Measurements from ENCODE around the gene SPATA6.
"Not testable (repeated sequence)": the region's sequence is repeated elsewhere in the genome, so short reads cannot be mapped to it uniquely, and the experiment has no call there.

The SPATA6 gene

DNA sequence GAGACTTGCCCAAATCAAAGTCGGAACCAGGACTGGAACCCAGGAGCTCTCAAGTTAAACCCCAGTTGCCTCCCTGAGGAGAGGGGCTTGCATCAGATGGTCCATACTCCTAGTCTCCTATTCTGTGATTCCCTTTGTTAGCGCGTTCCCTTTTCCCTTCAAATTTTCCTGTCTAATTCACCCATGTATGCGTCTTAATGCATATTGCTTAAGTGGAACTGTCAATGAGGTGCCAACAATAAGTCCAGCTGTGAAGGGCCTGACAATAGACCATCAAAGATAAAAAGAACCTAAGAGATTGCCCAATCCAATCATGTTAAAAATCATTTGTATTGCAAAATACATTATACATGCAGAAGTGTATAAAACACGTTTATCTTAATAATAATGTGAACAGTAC is 634 bp upstream of the SPATA6 start:
- ATAC-seq (no peak), DNase-seq (ENCODE audit: low spot score in 2 of 2) (no peak)
- peaks cover 23% of the 10 kb centered on the region for H3K4me1 Mint-ChIP-seq
- H3K4me3 Mint-ChIP-seq: peak overlapping the region; percentile 88
- H3K36me3 Mint-ChIP-seq: no peaks in the 10 kb centered on the region
- no peak overlapping the region for H3K27ac Mint-ChIP-seq
- peaks cover 5% of the 10 kb centered on the region for H3K9me3 Mint-ChIP-seq

DNA sequence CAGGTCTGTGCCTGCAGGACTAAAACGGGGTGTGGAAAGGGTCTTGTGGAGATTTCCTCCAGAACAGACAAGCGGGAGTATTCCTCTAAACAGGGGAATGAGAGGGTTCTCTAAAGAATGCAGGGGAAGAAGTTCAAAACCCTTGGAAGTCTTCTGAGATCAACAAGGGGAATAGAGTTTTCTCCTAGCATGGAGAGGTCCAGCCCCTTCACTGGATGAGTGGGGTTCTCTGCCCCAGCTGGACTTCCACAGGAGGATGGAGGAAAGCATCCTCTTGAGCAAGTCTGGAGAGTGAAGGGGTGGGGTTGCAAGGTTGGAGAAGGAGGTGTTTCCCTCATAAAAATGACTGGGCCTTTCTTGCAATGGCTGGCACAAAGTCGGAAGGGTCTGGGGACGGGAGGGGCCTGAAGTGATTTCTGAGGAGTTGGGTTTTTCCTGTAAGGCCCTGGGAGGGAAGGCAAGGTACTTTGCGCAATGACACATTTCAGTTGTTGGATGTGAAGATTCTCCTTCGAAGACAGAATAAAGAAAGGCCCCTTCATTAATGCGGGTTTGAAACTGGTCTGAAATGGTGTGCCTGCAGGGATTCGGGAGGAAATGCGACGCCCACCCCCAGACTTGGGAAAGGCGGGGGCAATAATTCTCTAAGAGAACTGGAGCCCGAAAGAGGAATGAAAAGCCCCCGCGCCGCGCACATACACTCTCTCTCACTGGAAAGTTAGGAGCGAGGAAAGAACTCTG is 884 bp downstream of the SPATA6 start:
- Mint-ChIP-seq H3K4me3 (peak overlapping the region; percentile 88), H3K36me3 (no peaks in the 10 kb centered on the region), H3K4me1 (peaks cover 23% of the 10 kb centered on the region), H3K27ac (peak overlapping the region; percentile 90), H3K9me3 (peaks cover 4% of the 10 kb centered on the region)
- DNase-seq (ENCODE audit: low spot score in 2 of 2) (no peak), ATAC-seq (no peak)

DNA sequence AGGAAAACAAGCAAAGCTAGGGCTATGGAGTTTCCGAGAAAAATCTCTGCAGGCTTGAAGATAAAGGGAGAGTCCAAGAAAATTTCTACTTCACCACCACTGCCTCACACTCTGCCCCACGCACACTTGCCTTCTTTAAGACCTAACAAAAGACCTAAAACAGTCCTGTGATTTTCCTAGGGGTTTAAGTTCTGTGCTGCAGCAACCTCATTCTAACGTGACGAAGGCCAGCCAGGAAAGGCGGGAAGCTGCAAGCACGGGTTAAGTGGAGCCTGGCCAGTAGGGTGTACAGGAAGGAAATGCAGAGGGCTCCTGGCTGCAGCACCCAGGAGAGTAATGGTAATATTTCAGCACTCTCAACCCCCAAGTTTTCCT is 1.5 kb downstream of the SPATA6 start:
- Mint-ChIP-seq H3K4me3 (peak overlapping the region; percentile 88), H3K27ac (no peak overlapping the region), H3K4me1 (peaks cover 23% of the 10 kb centered on the region), H3K36me3 (no peaks in the 10 kb centered on the region), H3K9me3 (peaks cover 4% of the 10 kb centered on the region)
- ATAC-seq (no peak), DNase-seq (ENCODE audit: low spot score in 2 of 2) (no peak)

DNA sequence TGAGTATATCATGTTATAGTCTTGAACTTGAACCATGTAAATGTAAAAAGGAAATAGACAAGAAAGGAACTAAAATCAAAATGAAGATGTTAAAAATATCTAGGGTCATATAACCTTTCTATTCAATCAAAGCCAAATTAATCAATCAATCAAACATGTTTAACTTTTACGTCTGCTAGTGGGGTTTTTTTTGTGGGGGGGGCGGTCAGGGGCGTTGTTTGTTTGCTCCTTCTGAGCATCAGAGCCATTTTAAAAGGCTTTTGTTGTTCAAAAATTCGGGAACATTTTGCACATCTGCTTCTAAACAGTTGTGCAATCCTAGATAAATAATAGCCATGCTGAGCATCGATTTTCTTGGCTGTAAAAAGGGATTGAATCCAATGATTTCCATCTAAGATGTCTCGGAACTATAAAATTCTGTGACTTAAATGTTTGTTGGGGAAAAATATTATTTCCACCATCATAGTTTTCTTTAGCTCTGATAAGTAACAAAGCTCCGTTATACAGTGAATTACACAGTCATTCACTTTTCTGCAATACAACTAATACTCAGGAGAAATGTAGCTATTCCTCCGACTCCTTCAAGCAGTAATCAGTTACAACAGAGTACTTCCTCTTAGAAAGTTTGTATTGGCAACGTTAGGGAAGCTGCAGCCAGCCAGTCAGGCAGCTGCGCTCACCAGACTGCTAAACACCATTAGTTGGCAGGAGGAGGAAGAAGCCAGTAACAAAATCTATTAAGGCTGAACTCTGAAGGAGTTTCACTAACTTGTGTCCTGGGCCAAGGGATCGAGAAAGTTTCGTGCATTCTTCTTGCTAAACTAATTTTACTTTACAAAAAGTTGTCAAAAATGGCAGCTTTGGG is 2.2 kb downstream of the SPATA6 start:
- Mint-ChIP-seq H3K4me3 (peak overlapping the region; percentile 88), H3K9me3 (peaks cover 4% of the 10 kb centered on the region), H3K4me1 (peaks cover 23% of the 10 kb centered on the region), H3K27ac (no peak overlapping the region), H3K36me3 (no peaks in the 10 kb centered on the region)
- ATAC-seq (no peak), DNase-seq (ENCODE audit: low spot score in 2 of 2) (no peak)

DNA sequence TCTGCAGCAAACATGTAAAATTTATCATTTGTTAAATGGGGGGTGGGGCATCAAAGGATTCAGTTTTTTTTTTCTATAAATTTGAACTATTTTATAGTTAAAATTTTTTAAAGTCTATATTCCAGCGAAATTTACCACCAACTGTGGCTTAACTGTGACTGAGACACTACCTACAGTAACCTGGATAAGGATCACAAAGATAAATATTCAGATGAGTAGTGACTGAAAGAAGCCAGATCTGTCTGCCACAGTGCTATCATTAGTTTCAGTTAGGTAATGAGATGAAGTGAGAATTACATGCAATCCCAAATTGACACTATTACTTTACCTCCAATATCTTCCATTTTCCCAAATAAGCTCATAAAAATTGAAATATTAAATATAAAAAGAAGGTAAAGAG is 5.4 kb downstream of the SPATA6 start:
- ATAC-seq (no peak), DNase-seq (ENCODE audit: low spot score in 2 of 2) (no peak)
- Mint-ChIP-seq H3K9me3 (peaks cover 3% of the 10 kb centered on the region), H3K27ac (no peak overlapping the region), H3K36me3 (no peaks in the 10 kb centered on the region), H3K4me3 (no peak overlapping the region), H3K4me1 (peaks cover 13% of the 10 kb centered on the region)

DNA sequence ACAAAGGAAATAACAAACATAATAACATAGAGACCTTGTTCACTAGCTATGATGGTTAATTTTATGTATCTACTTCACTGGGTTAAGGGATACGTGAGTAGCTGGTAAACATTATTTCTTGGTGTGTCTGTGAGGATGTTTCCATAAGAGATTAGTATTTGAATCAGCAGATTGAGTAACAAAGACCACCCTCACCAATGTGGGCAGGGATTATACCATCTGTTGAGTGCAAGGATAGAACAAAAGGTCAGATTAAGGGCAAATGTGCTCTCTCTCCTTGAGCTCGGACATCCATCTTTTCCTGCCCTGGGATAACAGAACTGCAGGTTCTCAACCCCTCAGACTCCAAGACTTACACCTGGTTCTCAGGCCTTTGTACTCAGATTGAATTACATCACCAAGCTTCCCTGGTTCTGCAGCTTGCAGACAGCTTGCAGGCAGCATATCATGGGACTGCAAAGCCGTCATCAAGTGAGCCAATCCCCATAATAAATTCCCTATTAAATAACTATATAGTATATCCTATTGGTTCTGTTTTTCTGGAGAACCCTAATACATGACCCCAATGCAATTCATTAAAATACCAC is 9.2 kb downstream of the SPATA6 start:
- DNase-seq (ENCODE audit: low spot score in 2 of 2) (no peak), ATAC-seq (no peak)
- no peaks in the 10 kb centered on the region for H3K4me1 Mint-ChIP-seq
- no peak overlapping the region for H3K27ac Mint-ChIP-seq
- no peaks in the 10 kb centered on the region for H3K36me3 Mint-ChIP-seq
- no peak overlapping the region for H3K4me3 Mint-ChIP-seq
- H3K9me3 Mint-ChIP-seq: no peaks in the 10 kb centered on the region

DNA sequence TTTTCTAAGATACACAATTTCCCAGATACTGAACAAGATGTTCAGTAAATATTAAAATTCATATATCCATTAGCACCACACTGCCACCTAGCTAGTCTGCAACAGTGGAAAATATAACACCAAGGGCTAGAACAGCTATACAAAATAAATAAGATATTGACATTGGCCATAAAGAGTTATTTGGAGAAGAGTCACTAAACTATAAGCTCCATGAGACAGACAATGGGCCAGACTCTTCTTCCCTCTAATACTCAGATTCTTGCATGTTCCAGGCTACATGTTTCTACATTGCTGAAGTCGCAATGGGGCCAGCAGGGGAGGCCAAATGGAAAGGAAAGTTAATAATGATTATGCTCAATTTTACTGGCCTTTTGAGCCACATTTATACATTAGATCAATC is 21.5 kb downstream of the SPATA6 start:
- DNase-seq (ENCODE audit: low spot score in 2 of 2): no peak
- no peak overlapping the region for H3K4me3 Mint-ChIP-seq
- no peaks in the 10 kb centered on the region for H3K36me3 Mint-ChIP-seq
- H3K9me3 Mint-ChIP-seq: no peaks in the 10 kb centered on the region
- no peak overlapping the region for H3K27ac Mint-ChIP-seq
- ATAC-seq: no peak
- H3K4me1 Mint-ChIP-seq: no peaks in the 10 kb centered on the region

DNA sequence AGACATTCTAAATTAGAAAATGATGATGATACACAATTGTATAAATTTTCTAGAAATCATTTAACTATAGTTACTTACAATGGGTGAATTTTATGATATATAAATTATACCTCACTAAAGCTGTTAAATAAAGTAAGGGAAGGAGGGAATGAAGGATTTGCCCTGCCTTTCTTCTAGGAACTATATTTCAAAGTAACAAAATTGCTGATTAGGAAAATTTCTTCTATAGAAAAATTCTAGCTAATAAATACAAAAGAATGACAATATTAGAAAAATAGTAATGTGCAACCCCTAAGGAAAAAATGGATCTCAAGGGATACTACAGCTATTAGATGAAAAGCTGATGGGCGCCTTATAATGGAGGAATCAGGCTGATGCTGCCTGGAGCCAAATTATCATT is 23.1 kb downstream of the SPATA6 start:
- Mint-ChIP-seq H3K27ac (no peak overlapping the region), H3K4me3 (no peak overlapping the region), H3K9me3 (no peaks in the 10 kb centered on the region), H3K4me1 (no peaks in the 10 kb centered on the region), H3K36me3 (no peaks in the 10 kb centered on the region)
- no peak for DNase-seq (ENCODE audit: low spot score in 2 of 2)
- no peak for ATAC-seq

DNA sequence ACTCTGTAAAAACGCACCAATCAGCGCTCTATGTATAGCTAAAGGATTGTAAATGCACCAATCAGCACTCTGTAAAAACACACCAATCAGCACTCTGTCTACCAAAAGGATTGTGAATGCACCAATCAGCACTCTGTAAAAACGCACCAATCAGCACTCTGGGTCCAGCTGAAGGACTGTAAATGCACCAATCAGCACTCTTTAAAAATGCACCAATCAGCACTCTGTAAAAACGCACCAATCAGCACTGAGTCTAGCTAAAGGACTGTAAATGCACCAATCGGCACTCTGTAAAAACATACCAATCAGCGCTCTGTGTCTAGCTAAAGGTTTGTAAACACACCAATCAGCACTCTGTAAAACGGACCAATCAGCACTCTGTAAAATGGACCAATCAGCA is 27.8 kb downstream of the SPATA6 start:
- H3K4me1 Mint-ChIP-seq, ATAC-seq, H3K27ac Mint-ChIP-seq: not testable (repeated sequence)

DNA sequence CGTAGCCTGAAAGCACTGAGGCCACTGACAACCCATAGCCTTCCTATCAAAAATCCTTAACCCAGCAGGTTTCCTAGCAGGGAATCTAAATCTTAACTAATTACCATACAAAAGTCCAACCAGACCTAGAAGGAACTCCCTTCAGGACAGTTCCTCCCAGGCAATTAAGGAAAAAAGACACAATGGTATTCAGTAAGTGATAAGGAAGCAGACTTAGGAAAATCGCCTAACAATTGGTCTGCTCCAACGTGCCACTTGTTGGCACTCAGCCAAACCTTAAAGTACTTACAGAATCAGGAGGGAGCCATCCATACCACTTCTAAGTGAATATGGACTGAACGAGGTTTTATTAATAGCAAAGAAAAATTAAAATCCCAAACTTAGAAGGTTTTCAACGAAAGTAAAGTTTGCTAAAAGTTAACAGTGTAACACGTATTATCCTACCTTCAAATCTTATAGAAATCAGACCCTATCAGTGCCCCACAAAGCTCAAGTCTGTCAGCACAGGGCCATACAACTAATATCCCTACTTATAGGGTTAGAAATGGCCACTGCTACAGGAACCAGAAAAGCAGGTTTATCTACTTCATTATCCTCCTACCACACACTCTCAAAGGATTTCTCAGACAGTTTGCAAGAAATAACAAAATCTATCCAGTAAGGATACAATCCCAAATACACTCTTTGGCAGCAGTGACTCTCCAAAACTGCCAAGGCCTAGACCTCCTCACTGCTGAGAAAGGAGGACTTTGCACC is 29.0 kb downstream of the SPATA6 start:
- Mint-ChIP-seq H3K4me3 (no peak overlapping the region), H3K36me3 (no peaks in the 10 kb centered on the region), H3K9me3 (peaks cover 8% of the 10 kb centered on the region), H3K4me1 (no peaks in the 10 kb centered on the region), H3K27ac (no peak overlapping the region)
- no peak for DNase-seq (ENCODE audit: low spot score in 2 of 2)
- ATAC-seq: no peak

More for the DNA sequence above, 27.8 kb downstream of the SPATA6 start:
- not testable (repeated sequence) for H3K4me3 Mint-ChIP-seq; H3K9me3 Mint-ChIP-seq; DNase-seq (ENCODE audit: low spot score in 2 of 2); H3K36me3 Mint-ChIP-seq

DNA sequence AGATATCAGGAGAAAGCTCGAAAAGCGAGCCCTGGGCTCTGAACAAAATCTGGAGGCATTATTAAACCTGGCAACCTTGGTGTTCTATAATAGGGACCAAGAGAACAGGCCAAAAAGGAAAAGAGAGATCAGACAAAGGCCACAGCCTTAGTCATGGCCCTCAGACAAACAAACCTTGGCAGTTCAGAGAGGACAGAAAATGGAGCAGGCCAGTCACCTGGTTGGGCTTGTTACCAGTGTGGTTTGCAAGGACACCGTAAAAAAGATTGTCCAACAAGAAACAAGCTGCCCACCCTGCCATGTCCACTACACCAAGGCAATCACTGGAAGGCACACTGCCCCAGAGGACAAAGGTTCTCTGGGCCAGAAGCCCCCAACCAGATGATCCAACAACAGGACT is 31.2 kb downstream of the SPATA6 start:
- not testable (repeated sequence) for H3K9me3 Mint-ChIP-seq; H3K27ac Mint-ChIP-seq; DNase-seq (ENCODE audit: low spot score in 2 of 2); H3K4me1 Mint-ChIP-seq; H3K36me3 Mint-ChIP-seq; H3K4me3 Mint-ChIP-seq; ATAC-seq

DNA sequence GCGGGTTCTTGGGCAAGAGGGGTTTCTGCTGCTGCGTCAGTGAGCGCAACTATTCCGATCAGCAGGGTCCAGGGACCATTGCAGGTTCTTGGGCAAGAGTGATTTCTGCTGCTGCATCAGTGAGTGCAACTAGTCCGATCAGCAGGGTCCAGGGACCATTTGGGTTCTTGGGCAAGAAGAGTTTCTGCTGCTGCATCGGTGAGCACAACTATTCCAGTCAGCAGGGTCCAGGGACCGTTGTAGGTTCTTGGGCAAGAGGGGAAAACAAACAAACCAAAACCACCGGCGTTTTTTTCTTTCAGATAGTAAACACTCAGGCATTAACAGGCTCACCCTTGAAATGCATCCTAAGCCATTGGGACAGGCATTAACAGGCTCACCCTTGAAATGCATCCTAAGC is 32.6 kb downstream of the SPATA6 start:
- Mint-ChIP-seq H3K36me3 (no peaks in the 10 kb centered on the region), H3K9me3 (peaks cover 8% of the 10 kb centered on the region), H3K4me1 (no peaks in the 10 kb centered on the region), H3K4me3 (no peak overlapping the region), H3K27ac (no peak overlapping the region)
- ATAC-seq: no peak
- DNase-seq (ENCODE audit: low spot score in 2 of 2): no peak

DNA sequence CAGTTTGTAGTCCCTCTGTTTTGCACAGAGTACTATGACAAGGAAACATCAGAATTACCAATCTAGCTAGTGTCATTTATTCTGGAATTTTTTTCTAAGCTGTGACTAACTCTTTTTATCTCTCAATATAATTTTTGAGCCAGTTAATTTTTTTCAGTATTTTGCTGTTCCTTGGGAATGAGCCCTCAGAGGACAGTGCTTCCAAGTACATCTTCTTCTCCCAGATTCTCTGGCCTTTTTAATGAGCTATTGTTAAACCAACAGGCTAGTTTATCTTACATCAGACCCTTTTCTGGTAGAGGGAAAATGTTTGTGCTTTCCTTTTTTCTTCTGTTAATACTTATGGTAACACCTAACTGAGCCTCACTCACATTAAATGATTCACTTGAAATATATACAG is 34.6 kb downstream of the SPATA6 start:
- not testable (repeated sequence) for H3K4me1 Mint-ChIP-seq; DNase-seq (ENCODE audit: low spot score in 2 of 2); H3K27ac Mint-ChIP-seq; H3K4me3 Mint-ChIP-seq; H3K36me3 Mint-ChIP-seq; ATAC-seq; H3K9me3 Mint-ChIP-seq

DNA sequence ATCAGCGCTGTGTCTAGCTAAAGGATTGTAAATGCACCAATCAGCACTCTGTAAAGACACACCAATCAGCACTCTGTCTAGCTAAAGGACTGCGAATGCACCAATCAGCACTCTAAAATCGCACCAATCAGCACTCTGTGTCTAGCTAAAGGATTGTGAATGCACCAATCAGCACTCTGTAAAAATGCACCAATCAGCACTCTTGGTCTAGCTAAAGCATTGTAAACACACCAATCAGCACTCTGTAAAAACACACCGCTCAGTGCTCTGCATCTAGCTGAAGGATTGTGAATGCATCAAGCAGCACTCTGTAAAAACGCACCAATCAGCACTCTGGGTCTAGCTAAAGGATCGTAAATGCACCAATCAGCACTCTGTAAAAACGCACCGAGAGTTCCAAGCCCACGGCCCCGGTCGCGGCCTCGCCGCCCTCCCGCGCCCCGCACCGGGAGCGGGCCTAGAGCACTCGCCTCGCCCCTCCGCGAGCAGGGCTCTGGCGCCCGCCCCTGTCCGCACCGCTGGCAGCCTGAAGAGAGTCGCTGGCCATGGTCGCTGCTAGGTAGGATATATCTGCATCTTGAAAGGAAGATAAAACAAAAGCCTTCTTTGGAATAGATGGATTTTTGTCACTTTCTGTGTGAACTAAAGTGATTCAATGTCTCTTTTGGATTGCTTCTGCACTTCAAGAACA is 36.5 kb downstream of the SPATA6 start:
- ATAC-seq: peak; percentile 64
- H3K9me3 Mint-ChIP-seq; H3K4me3 Mint-ChIP-seq; H3K27ac Mint-ChIP-seq; H3K4me1 Mint-ChIP-seq; DNase-seq (ENCODE audit: low spot score in 2 of 2); H3K36me3 Mint-ChIP-seq: not testable (repeated sequence)

DNA sequence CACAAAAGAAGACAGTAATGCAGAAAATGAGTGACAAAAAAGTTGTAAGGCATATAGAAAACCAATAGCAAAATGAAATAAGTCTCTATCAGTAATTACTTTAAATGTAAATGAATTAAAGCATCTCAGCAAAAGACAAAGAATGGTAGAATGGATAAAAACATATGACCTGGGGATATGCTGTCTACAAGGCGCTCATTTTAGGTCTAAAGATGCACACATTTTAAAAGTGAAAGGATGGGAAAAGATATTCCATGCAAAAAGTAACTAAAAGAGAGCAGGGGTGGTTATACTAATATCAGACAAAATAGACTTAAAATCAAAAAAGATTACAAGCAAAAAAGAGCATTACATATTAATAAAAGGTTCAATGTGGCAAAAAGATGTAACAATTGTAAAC is 41.2 kb downstream of the SPATA6 start:
- H3K27ac Mint-ChIP-seq: no peak overlapping the region
- H3K36me3 Mint-ChIP-seq: no peaks in the 10 kb centered on the region
- ATAC-seq (no peak), DNase-seq (ENCODE audit: low spot score in 2 of 2) (no peak)
- no peak overlapping the region for H3K4me3 Mint-ChIP-seq
- H3K4me1 Mint-ChIP-seq: no peaks in the 10 kb centered on the region
- no peaks in the 10 kb centered on the region for H3K9me3 Mint-ChIP-seq
